ENCODE results near the gene MAST4.

MAST4 gene

DNA sequence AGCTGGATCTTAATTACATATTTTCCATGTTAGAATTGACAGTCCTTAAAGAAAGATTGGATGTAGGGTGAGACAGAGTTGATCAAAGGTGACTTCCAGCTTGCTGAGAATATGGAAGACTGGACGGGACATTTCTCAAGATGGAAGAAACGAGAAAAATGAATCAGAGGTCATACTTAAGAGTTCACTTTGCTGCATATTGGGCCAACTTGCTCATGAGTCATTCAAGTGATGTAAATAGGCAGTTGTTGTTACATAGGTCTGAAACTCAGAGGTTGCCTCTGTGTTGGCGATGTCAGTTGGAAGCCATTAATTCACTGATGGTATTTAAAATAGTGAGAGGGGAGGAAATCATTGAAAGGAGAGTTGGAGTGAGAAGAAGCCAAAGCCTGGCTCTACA, 467.6 kb downstream of the MAST4 start:
- no peak for TF ChIP-seq CTCF (conservative IDR thresholded peaks at IDR 0.05; ENCODE audit: low read depth)
- ChIA-PET POLR2A (ENCODE audit: low non-redundant PET) (no interaction called here), CTCF (interaction anchor here (1.1 kb wide), 1 partner anchor 52 kb away, joined by 3 read pairs; no protein-coding TSS in a partner anchor)
- no peak overlapping the region for H3K27ac ChIP-seq
- peak; percentile 31 for DNase-seq (ENCODE audit: low spot score)

DNA sequence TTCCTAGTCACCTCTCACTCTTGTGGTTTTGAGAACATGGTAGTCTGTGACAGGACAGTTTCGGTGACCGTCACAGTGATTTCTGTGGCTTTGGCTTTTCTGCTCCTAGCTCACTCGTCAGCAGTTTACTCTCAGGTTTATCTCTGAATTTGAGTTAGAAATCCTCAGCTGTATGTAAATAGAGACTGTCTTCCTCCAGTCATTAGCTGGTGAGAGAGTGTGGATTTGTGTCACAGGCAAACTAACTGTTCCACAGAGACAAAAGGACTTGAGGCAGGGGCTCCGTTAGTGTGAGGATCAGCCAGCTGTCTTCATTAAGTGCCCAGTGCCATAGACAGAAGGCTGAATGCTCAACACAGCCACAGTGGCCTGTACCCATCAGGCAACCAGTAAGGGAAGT, 469.0 kb downstream of the MAST4 start:
- CTCF ChIA-PET, result interaction anchor here (0.6 to 0.9 kb wide), 2 partner anchors 101 to 129 kb away, joined by 4 read pairs; no protein-coding TSS in a partner anchor
- no peak for TF ChIP-seq CTCF (conservative IDR thresholded peaks at IDR 0.05; ENCODE audit: low read depth)
- POLR2A ChIA-PET (ENCODE audit: low non-redundant PET), result no interaction called here
- H3K27ac ChIP-seq, result no peak overlapping the region
- DNase-seq (ENCODE audit: low spot score), result no peak

DNA sequence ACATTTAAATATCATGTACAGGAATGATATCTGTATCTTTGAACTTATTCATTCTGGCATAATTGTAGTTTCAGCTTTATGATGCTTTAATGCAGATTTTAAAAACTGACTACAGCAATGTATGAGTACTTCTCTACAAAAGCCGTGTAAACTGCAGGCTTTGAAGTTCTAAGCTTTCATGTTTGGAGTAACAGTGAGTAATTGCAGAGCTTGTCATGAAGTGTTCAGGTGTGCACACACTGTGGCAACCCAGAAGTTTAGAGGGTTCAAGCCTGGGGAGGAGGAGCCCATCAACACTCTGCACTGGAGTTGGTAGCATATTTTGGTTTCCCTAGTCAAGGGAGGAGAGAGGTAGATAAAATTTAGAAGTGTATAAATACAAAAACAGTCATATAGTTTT, 469.5 kb downstream of the MAST4 start:
- no peak overlapping the region for H3K27ac ChIP-seq
- POLR2A ChIA-PET (ENCODE audit: low non-redundant PET), result no interaction called here
- DNase-seq (ENCODE audit: low spot score), result no peak
- CTCF ChIA-PET, result interaction anchor here (0.6 to 0.9 kb wide), 2 partner anchors 101 to 129 kb away, joined by 4 read pairs; no protein-coding TSS in a partner anchor
- TF ChIP-seq CTCF (conservative IDR thresholded peaks at IDR 0.05; ENCODE audit: low read depth), result no peak

- ChIA-PET POLR2A (ENCODE audit: low non-redundant PET) (no interaction called here), CTCF (no interaction called here)
- no peak for DNase-seq (ENCODE audit: low spot score)
- no peak overlapping the region for H3K27ac ChIP-seq
- no peak for TF ChIP-seq CTCF (conservative IDR thresholded peaks at IDR 0.05; ENCODE audit: low read depth)
Observed at GRCh38 chr5:67066815-67067214, 470.6 kb downstream of the MAST4 start.

- ChIA-PET CTCF (no interaction called here), POLR2A (ENCODE audit: low non-redundant PET) (no interaction called here)
- TF ChIP-seq CTCF (conservative IDR thresholded peaks at IDR 0.05; ENCODE audit: low read depth), result no peak
- no peak for DNase-seq (ENCODE audit: low spot score)
- no peak overlapping the region for H3K27ac ChIP-seq
Observed at GRCh38 chr5:67073045-67073680, 477.0 kb downstream of the MAST4 start.

DNA sequence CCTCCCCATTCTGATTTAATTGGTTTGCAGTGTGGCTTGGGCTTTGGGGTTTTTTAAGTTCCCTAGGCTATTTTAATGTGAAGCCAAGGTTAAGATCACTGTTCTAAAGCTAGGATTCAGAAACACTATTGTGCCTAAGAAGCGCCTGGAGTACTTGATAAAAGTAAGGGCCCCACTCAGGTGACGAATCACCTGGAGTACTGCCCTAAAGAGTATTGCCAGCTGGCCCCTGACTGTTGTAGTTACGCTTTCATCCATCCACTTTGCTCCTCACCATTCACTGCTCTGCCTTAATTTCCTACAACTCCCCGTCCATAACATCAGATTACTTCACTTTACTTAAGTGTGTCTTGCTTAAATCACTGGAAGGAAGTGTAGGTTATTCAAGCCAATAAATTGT, 481.1 kb downstream of the MAST4 start:
- TF ChIP-seq CTCF (conservative IDR thresholded peaks at IDR 0.05; ENCODE audit: low read depth), result no peak
- POLR2A ChIA-PET (ENCODE audit: low non-redundant PET), result no interaction called here

More for the DNA sequence above, 481.1 kb downstream of the MAST4 start:
- H3K27ac ChIP-seq, result no peak overlapping the region
- CTCF ChIA-PET, result interaction anchor here (0.7 to 1.2 kb wide), 2 partner anchors 45 to 671 kb away, joined by 3 read pairs; no protein-coding TSS in a partner anchor
- DNase-seq (ENCODE audit: low spot score), result no peak

All from RWPE1 (cell line).